ENCODE results near the gene MED25. TPM values are rescaled to one million over a fixed set of nuclear protein-coding genes. Genes with fewer than 3 reads are reported as not detected.
A peak's percentile ranks its signal among the peaks of the same experiment; 100 is the strongest.

MED25 gene
- polyA plus RNA-seq, 1 donor from 2014 or later = 18.9 TPM

- Histone ChIP-seq H3F3A (ENCODE audit: insufficient read depth, low read length, poor library complexity, severe bottlenecking) (no peaks in the 10 kb centered on the region), H4K20me1 (ENCODE audit: insufficient read depth) (no peaks in the 10 kb centered on the region), H3K9me2 (ENCODE audit: insufficient read depth, low read length) (no peaks in the 10 kb centered on the region), H3K27ac (ENCODE audit: low read length) (peak overlapping the region; percentile 91), H3K9me3 (ENCODE audit: low read length) (no peaks in the 10 kb centered on the region), H3K36me3 (ENCODE audit: insufficient read depth, low read length) (no peaks in the 10 kb centered on the region), H3K79me2 (replicated peaks; ENCODE audit: insufficient read depth, low read length) (peaks cover 17% of the 10 kb centered on the region), H3K4me3 (ENCODE audit: low read length) (peak overlapping the region; percentile 76), H3K4me2 (ENCODE audit: low read length) (peak overlapping the region; percentile 74), H3K9ac (ENCODE audit: low read length) (peak overlapping the region; percentile 73), H2AFZ (ENCODE audit: low read depth, low read length) (peak overlapping the region; percentile 58), H3K27me3 (ENCODE audit: insufficient read depth, low read depth, low read length) (no peaks in the 10 kb centered on the region)
- TF ChIP-seq RAD21 (conservative IDR thresholded peaks at IDR 0.05) = no peak
- no peak for TF ChIP-seq MXI1 (conservative IDR thresholded peaks at IDR 0.05; ENCODE audit: poor library complexity, severe bottlenecking)
- no peak for TF ChIP-seq EZH2 (IDR thresholded peaks at IDR 0.05; ENCODE audit: borderline replicate concordance, insufficient read depth, low read length, poor library complexity, severe bottlenecking)
- TF ChIP-seq TAF1 (IDR thresholded peaks at IDR 0.05; ENCODE audit: low read depth) = no peak
- no peak for TF ChIP-seq CTCF (IDR thresholded peaks at IDR 0.05; ENCODE audit: poor library complexity, severe bottlenecking)
- no peak for TF ChIP-seq REST (IDR thresholded peaks at IDR 0.05; ENCODE audit: borderline replicate concordance)
- no peak for TF ChIP-seq SMC3 (conservative IDR thresholded peaks at IDR 0.05; ENCODE audit: poor library complexity)
Observed at GRCh38 chr19:49870309-49870901, 52.3 kb downstream of the MED25 start.

- H3F3A ChIP-seq (ENCODE audit: insufficient read depth, low read length, poor library complexity, severe bottlenecking) = no peaks in the 10 kb centered on the region
- no peaks in the 10 kb centered on the region for H3K9me2 ChIP-seq (ENCODE audit: insufficient read depth, low read length)
- H4K20me1 ChIP-seq (ENCODE audit: insufficient read depth) = no peaks in the 10 kb centered on the region
- TF ChIP-seq EP300 (conservative IDR thresholded peaks at IDR 0.05; ENCODE audit: poor library complexity, severe bottlenecking) (no peak), RAD21 (conservative IDR thresholded peaks at IDR 0.05) (no peak), REST (IDR thresholded peaks at IDR 0.05; ENCODE audit: borderline replicate concordance) (no peak), POLR2AphosphoS5 (IDR thresholded peaks at IDR 0.05) (no peak), MXI1 (conservative IDR thresholded peaks at IDR 0.05; ENCODE audit: poor library complexity, severe bottlenecking) (no peak), EZH2 (IDR thresholded peaks at IDR 0.05; ENCODE audit: borderline replicate concordance, insufficient read depth, low read length, poor library complexity, severe bottlenecking) (no peak), TAF1 (IDR thresholded peaks at IDR 0.05; ENCODE audit: low read depth) (no peak), CTCF (IDR thresholded peaks at IDR 0.05; ENCODE audit: poor library complexity, severe bottlenecking) (no peak), SMC3 (conservative IDR thresholded peaks at IDR 0.05; ENCODE audit: poor library complexity) (no peak)
- H3K36me3 ChIP-seq (ENCODE audit: insufficient read depth, low read length) = no peaks in the 10 kb centered on the region
- no peak overlapping the region for H2AFZ ChIP-seq (ENCODE audit: low read depth, low read length)
- no peak overlapping the region for H3K9ac ChIP-seq (ENCODE audit: low read length)
- no peak overlapping the region for H3K4me3 ChIP-seq (ENCODE audit: low read length)
- no peaks in the 10 kb centered on the region for H3K9me3 ChIP-seq (ENCODE audit: low read length)
- peaks cover 15% of the 10 kb centered on the region for H3K79me2 ChIP-seq (replicated peaks; ENCODE audit: insufficient read depth, low read length)
- H3K27me3 ChIP-seq (ENCODE audit: insufficient read depth, low read depth, low read length) = no peaks in the 10 kb centered on the region
- H3K4me2 ChIP-seq (ENCODE audit: low read length) = no peak overlapping the region
- no peak overlapping the region for H3K27ac ChIP-seq (ENCODE audit: low read length)
Observed at GRCh38 chr19:49871349-49871985, 53.4 kb downstream of the MED25 start.
